H1 (cell line): Measurements from ENCODE around the gene LECT2. TPM values are rescaled to one million over a fixed set of nuclear protein-coding genes. Genes with fewer than 3 reads are reported as not detected.

Experiments
- CTCF ChIA-PET: fragments of 300-600 bp; sonication (Branson Sonifier 250); formaldehyde crosslinking; loops from one replicate; lab custom pipeline; 2021; ENCODE audit not compliant: partially characterized antibody; lab: Charles Lee
- POLR2A ChIA-PET: fragments of 300-600 bp; sonication (Branson Sonifier 250); formaldehyde crosslinking; loops from one replicate; lab custom pipeline; 2021; ENCODE audit warnings: inconsistent platforms; ENCODE audit not compliant: partially characterized antibody; lab: Charles Lee
- DNase-seq, 2 experiments: peaks; one replicate each; pipeline versions ENCODE4 v3.0.0 to v3.0.0-alpha.2; 2010 to 2022; ENCODE audit warnings: low spot score in 2 of 2, low read depth in 1 of 2, mixed read lengths in 1 of 2
- FAIRE-seq: peaks from 2 replicates; lab custom pipeline; 2011; peaks lifted over from hg19 to GRCh38; lab: Jason Lieb, UNC
- H2AFZ ChIP-seq: 2 replicates; pipeline ENCODE4 v1.8.1; 2012; ENCODE audit warnings: low read length, inconsistent platforms
- H2AK5ac ChIP-seq: 2 replicates; pipeline ENCODE4 v1.6.1; 2013; ENCODE audit warnings: low read depth, low read length
- H2BK120ac ChIP-seq: replicated peaks from 2 replicates; pipeline ENCODE3; 2013; ENCODE audit warnings: low read depth, low read length, inconsistent platforms
- H2BK12ac ChIP-seq: 2 replicates; pipeline ENCODE4 v1.6.1; 2013; ENCODE audit warnings: low read depth, low read length
- H2BK15ac ChIP-seq: 2 replicates; pipeline ENCODE4 v1.6.1; 2013; ENCODE audit warnings: low read length
- H2BK20ac ChIP-seq: 2 replicates; pipeline ENCODE4 v1.6.1; 2013; ENCODE audit warnings: low read length
- H2BK5ac ChIP-seq: 2 replicates; pipeline ENCODE4 v1.6.1; 2013; ENCODE audit warnings: low read depth, low read length
- H3K14ac ChIP-seq: 2 replicates; pipeline ENCODE4 v1.6.1; 2013; ENCODE audit warnings: inconsistent platforms; ENCODE audit not compliant: insufficient read length
- H3K18ac ChIP-seq: 2 replicates; pipeline ENCODE4 v1.6.1; 2013; ENCODE audit warnings: low read length; ENCODE audit errors: extremely low read depth
- H3K23ac ChIP-seq: 2 replicates; pipeline ENCODE4 v1.6.1; 2013; ENCODE audit warnings: inconsistent platforms; ENCODE audit not compliant: insufficient read length
- H3K23me2 ChIP-seq: 2 replicates; pipeline ENCODE4 v1.6.1; 2013; ENCODE audit warnings: low read depth, low read length
- H3K27ac ChIP-seq: 2 replicates; pipeline ENCODE4 v1.6.1; 2011; ENCODE audit warnings: low read depth, low read length, inconsistent platforms
- H3K27me3 ChIP-seq, 4 experiments: replicated peaks in 1 of 4; 1 replicate in 1 of 4; 2 replicates in 3 of 4; pipeline versions ENCODE4 v1.6.1 to v1.8.1; 2011 to 2013; ENCODE audit warnings: low read length in 3 of 4, mild to moderate bottlenecking in 3 of 4, inconsistent platforms in 2 of 4, mixed read lengths in 2 of 4, moderate library complexity in 1 of 4; ENCODE audit not compliant: control insufficient read depth in 3 of 4, insufficient read depth in 3 of 4; ENCODE audit errors: extremely low read depth in 1 of 4
- H3K36me3 ChIP-seq, 4 experiments: 2 replicates each; pipeline versions ENCODE4 v1.6.1 to v1.8.1; 2011 to 2013; ENCODE audit warnings: mild to moderate bottlenecking in 4 of 4, low read length in 3 of 4, moderate library complexity in 2 of 4, control low read depth in 1 of 4, inconsistent platforms in 1 of 4; ENCODE audit not compliant: insufficient read depth in 4 of 4, control insufficient read depth in 2 of 4
- H3K4ac ChIP-seq: replicated peaks from 2 replicates; pipeline ENCODE3; 2013; ENCODE audit warnings: low read length, low read depth, mixed read lengths, inconsistent platforms; ENCODE audit not compliant: insufficient read length
- H3K4me1 ChIP-seq, 4 experiments: replicated peaks in 1 of 4; 1 replicate in 1 of 4; 2 replicates in 3 of 4; pipeline versions ENCODE4 v1.6.1 to v1.8.1; 2011 to 2013; ENCODE audit warnings: low read length in 3 of 4, inconsistent platforms in 2 of 4, mixed read lengths in 1 of 4; ENCODE audit not compliant: insufficient read depth in 4 of 4, control insufficient read depth in 3 of 4
- H3K4me2 ChIP-seq, 2 experiments: 2 replicates each; pipeline versions ENCODE4 v1.6.1 to v1.8.1; 2011 to 2013; ENCODE audit warnings: low read depth in 2 of 2, low read length in 2 of 2, control low read depth in 1 of 2, inconsistent platforms in 1 of 2, mild to moderate bottlenecking in 1 of 2; ENCODE audit not compliant: insufficient read depth in 1 of 2
- H3K4me3 ChIP-seq, 4 experiments: fragments of 200-600, 300-600 bp in 1 of 4; sonication (generic), shearing (Covaris generic), sonication (Bioruptor Twin) in 1 of 4; 2 replicates each; pipeline versions ENCODE4 v1.5.1 to v1.8.1; 2011 to 2016; ENCODE audit warnings: low read length in 4 of 4, low read depth in 3 of 4, control low read depth in 2 of 4, inconsistent platforms in 2 of 4, mild to moderate bottlenecking in 2 of 4, mixed read lengths in 1 of 4, moderate library complexity in 1 of 4; ENCODE audit not compliant: insufficient read depth in 2 of 4; ENCODE audit errors: extremely low read depth in 1 of 4
- H3K56ac ChIP-seq: replicated peaks from 2 replicates; pipeline ENCODE3; 2013; ENCODE audit warnings: low read depth, mild to moderate bottlenecking, mixed read lengths, low read length, inconsistent platforms; ENCODE audit not compliant: insufficient read length
- H3K79me1 ChIP-seq: 2 replicates; pipeline ENCODE4 v1.6.1; 2013; ENCODE audit warnings: low read depth, low read length, control low read depth
- H3K79me2 ChIP-seq, 2 experiments: 2 replicates each; pipeline versions ENCODE4 v1.6.1 to v1.8.1; 2012 to 2013; ENCODE audit warnings: low read length in 2 of 2, mild to moderate bottlenecking in 2 of 2, inconsistent platforms in 1 of 2; ENCODE audit not compliant: insufficient read depth in 2 of 2, control insufficient read depth in 1 of 2
- H3K9ac ChIP-seq, 4 experiments: replicated peaks in 1 of 4; 1 replicate in 1 of 4; 2 replicates in 3 of 4; pipeline versions ENCODE4 v1.6.1 to v1.8.1; 2011 to 2013; ENCODE audit warnings: low read depth in 3 of 4, low read length in 3 of 4, control low read depth in 2 of 4, mild to moderate bottlenecking in 2 of 4, moderate library complexity in 2 of 4, inconsistent platforms in 1 of 4; ENCODE audit errors: extremely low read depth in 1 of 4
- H3K9me3 ChIP-seq, 2 experiments: 2 replicates each; pipeline versions ENCODE4 v1.6.1 to v1.8.1; 2012 to 2013; ENCODE audit warnings: mild to moderate bottlenecking in 2 of 2, moderate library complexity in 2 of 2, control low read depth in 1 of 2, inconsistent platforms in 1 of 2, low read depth in 1 of 2, low read length in 1 of 2, mixed read lengths in 1 of 2; ENCODE audit not compliant: insufficient read depth in 2 of 2
- H4K20me1 ChIP-seq, 2 experiments: replicated peaks in 1 of 2; 2 replicates each; pipeline versions ENCODE3 to v1.8.1; 2011 to 2013; ENCODE audit warnings: inconsistent platforms in 2 of 2, low read length in 2 of 2, mild to moderate bottlenecking in 1 of 2; ENCODE audit not compliant: insufficient read depth in 2 of 2, control insufficient read depth in 1 of 2
- H4K5ac ChIP-seq: 2 replicates; pipeline ENCODE4 v1.6.1; 2013; ENCODE audit warnings: low read length, low read depth, mixed read lengths, inconsistent platforms; ENCODE audit not compliant: insufficient read length
- H4K8ac ChIP-seq: 2 replicates; pipeline ENCODE4 v1.8.0; 2013; ENCODE audit warnings: mild to moderate bottlenecking, moderate library complexity, low read length, inconsistent platforms; ENCODE audit not compliant: insufficient read depth; ENCODE audit errors: extremely low read depth
- H4K91ac ChIP-seq: replicated peaks from 2 replicates; pipeline ENCODE3; 2013; ENCODE audit warnings: low read length, mixed read lengths, inconsistent platforms; ENCODE audit not compliant: insufficient read length
- BACH1 ChIP-seq: IDR thresholded peaks from 2 replicates; pipeline ENCODE4 v1.6.1; 2012; ENCODE audit warnings: low read length, improper control_type of control experiment
- CEBPB ChIP-seq: IDR thresholded peaks from 2 replicates; pipeline ENCODE4 v1.6.1; 2012; ENCODE audit warnings: low read depth, low read length
- GTF2F1 ChIP-seq: IDR thresholded peaks from 2 replicates; pipeline ENCODE4 v1.6.1; 2012; ENCODE audit warnings: low read depth, low read length, improper control_type of control experiment, borderline replicate concordance
- KDM1A ChIP-seq: fragments of 200-600, 300-600 bp; sonication (generic); IDR thresholded peaks from 2 replicates; pipeline ENCODE4 v1.7.1; 2016; ENCODE audit warnings: mild to moderate bottlenecking, low read length, borderline replicate concordance
- POLR2A ChIP-seq, 2 experiments: IDR thresholded peaks; 1 replicate in 1 of 2; 2 replicates in 1 of 2; pipeline ENCODE4 v1.6.1; 2011; ENCODE audit warnings: low read depth in 2 of 2, low read length in 2 of 2, mild to moderate bottlenecking in 2 of 2; ENCODE audit errors: control extremely low read depth in 1 of 2
- POLR2AphosphoS5 ChIP-seq: IDR thresholded peaks from 2 replicates; pipeline ENCODE4 v1.6.1; 2011; ENCODE audit warnings: low read depth, low read length
- RBBP5 ChIP-seq: IDR thresholded peaks from 2 replicates; pipeline ENCODE4 v1.7.1; 2012; ENCODE audit warnings: low read depth, mild to moderate bottlenecking, inconsistent platforms, low read length, moderate library complexity, borderline replicate concordance
- RNF2 ChIP-seq: fragments of 200-900, 300-1000 bp; sonication (generic); IDR thresholded peaks from 2 replicates; pipeline ENCODE4 v1.7.1; 2016; ENCODE audit warnings: borderline replicate concordance, low read depth, mild to moderate bottlenecking, antibody characterized with exemption, low read length; ENCODE audit not compliant: poor library complexity, severe bottlenecking; ENCODE audit errors: missing control alignments
- SP1 ChIP-seq: IDR thresholded peaks from 2 replicates; pipeline ENCODE4 v1.6.1; 2011; ENCODE audit warnings: low read depth, low read length
- SRF ChIP-seq: IDR thresholded peaks from 2 replicates; pipeline ENCODE4 v1.6.1; 2011; ENCODE audit warnings: mild to moderate bottlenecking, low read depth, low read length, moderate library complexity
- TBP ChIP-seq: IDR thresholded peaks from 2 replicates; pipeline ENCODE4 v1.6.1; 2011; ENCODE audit warnings: low read depth, low read length, improper control_type of control experiment
- WGBS, 2 experiments: shearing (Covaris generic) in 1 of 2; methylation state at CpG; one replicate each; pipeline versions ENCODE4 v1.1.6 to v1.1.7; 2013 to 2015; ENCODE audit warnings: low lambda C conversion rate in 2 of 2, mixed read lengths in 2 of 2, inconsistent platforms in 1 of 2, low coverage in 1 of 2, missing lambda C conversion rate in 1 of 2; ENCODE audit not compliant: insufficient replicate concordance in 2 of 2, insufficient coverage in 1 of 2, insufficient read length in 1 of 2; ENCODE audit errors: extremely low coverage in 1 of 2, missing lambda C conversion rate in 1 of 2; 5-methylcytosine and 5-hydroxymethylcytosine counted together
- polyA plus RNA-seq, 7 experiments: library from polyadenylated mRNA; depleted of rRNA in 3 of 7; stranded (reverse) in 5 of 7; unstranded in 2 of 7; fragments of >200 nt in 5 of 7; fragments of 200-250 nt in 2 of 7; gene quantifications; 1 replicate in 5 of 7; 2 replicates in 1 of 7; 4 replicates in 1 of 7; pipeline versions ENCODE4 v1.2.1 to v1.2.3, GENCODE V29; 2011 to 2013; ENCODE audit warnings: missing spikeins in 2 of 7, mixed read lengths in 2 of 7
- total RNA-seq: library from RNA; stranded (reverse); fragmentation: NEBNext Ultra II Directional; extraction: Animal tissue kit (Norgen Biotek cat#: 25700); gene quantifications from 2 replicates; pipeline ENCODE4 v1.2.1, GENCODE V29; 2021
- TF ChIP-seq, protein P1 (sequence below): IDR thresholded peaks from 2 replicates; pipeline ENCODE4 v1.6.1; 2011; ENCODE audit warnings: low read depth, mild to moderate bottlenecking, low read length; ENCODE audit not compliant: insufficient read depth
- TF ChIP-seq, protein P2 (sequence below): IDR thresholded peaks from 2 replicates; pipeline ENCODE4 v1.6.1; 2012; ENCODE audit warnings: low read length, inconsistent platforms

LECT2 gene
- total and polyA plus RNA-seq, 2 of the 8 experiments (the other 6 are each of a cell fraction or from before 2014, with no cell fraction given) = not detected

DNA sequence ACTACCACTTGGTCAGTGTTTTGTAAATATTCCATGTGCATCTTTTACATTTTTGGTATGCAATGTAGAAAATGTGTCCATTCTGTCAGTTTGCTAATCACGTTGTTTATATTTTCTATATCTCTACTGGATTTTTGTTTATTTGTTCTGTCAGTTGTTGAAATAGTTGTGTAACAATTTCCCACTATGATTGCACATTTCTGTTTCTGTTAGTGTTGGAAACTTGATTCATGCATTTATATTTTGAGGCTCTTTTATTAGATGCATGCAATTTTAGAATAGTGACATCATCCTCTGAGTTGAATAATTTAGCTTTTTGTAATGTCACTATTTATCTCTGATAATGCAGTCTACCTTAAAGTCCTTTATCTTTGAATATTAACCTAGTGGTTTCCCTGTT is 25.8 kb upstream of the LECT2 start:
- Histone ChIP-seq H2AK5ac (no peak overlapping the region), H2BK15ac (no peak overlapping the region), H2AFZ (no peak overlapping the region), H2BK20ac (no peak overlapping the region), H3K27ac (no peak overlapping the region), H3K79me2 (no peaks in the 10 kb centered on the region), H3K36me3 (no peaks in the 10 kb centered on the region), H3K18ac (no peak overlapping the region), H2BK12ac (no peak overlapping the region), H2BK5ac (no peak overlapping the region), H4K5ac (no peak overlapping the region), H4K20me1 (no peaks in the 10 kb centered on the region), H3K23ac (no peak overlapping the region), H3K9ac (no peak overlapping the region), H3K4me3 (no peak overlapping the region), H3K4ac (no peak overlapping the region), H2BK120ac (no peak overlapping the region), H3K27me3 (peaks cover 0 to 3% (median 0%) of the 10 kb centered on the region in 4 experiments; a peak in 2 of 7 replicates), H3K79me1 (no peaks in the 10 kb centered on the region), H3K4me1 (peaks cover 0 to 4% (median 0%) of the 10 kb centered on the region in 4 experiments; a peak in 2 of 7 replicates), H3K9me3 (no peaks in the 10 kb centered on the region), H3K4me2 (no peak overlapping the region), H3K14ac (no peak overlapping the region), H4K91ac (no peak overlapping the region), H3K23me2 (no peaks in the 10 kb centered on the region), H3K56ac (no peak overlapping the region), H4K8ac (no peak overlapping the region)
- no peak for FAIRE-seq
- 88% methylated on average over 1 of the region's 1 CpG; no CpG with 5 or more reads in 1 of the 2 experiments for WGBS, 2 experiments
- DNase-seq = no peak
- ChIA-PET POLR2A (no interaction called here), CTCF (interaction anchor here (1.4 to 1.7 kb wide), 3 partner anchors 35 to 83 kb away, joined by 3 to 8 read pairs (median 3); no protein-coding TSS in a partner anchor)
- TF ChIP-seq RNF2 (no peak), CEBPB (no peak), SRF (no peak), GTF2F1 (no peak), SP1 (no peak), RBBP5 (no peak), TBP (no peak), POLR2A (IDR thresholded peaks at IDR 0.05; ENCODE audit: control extremely low read depth in 1 of 2, low read depth in 2 of 2, low read length in 2 of 2) (no peak), KDM1A (no peak), POLR2AphosphoS5 (no peak), BACH1 (no peak)
- TF ChIP-seq, protein P1, sequence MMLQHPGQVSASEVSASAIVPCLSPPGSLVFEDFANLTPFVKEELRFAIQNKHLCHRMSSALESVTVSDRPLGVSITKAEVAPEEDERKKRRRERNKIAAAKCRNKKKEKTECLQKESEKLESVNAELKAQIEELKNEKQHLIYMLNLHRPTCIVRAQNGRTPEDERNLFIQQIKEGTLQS = no peak
- TF ChIP-seq, protein P2, sequence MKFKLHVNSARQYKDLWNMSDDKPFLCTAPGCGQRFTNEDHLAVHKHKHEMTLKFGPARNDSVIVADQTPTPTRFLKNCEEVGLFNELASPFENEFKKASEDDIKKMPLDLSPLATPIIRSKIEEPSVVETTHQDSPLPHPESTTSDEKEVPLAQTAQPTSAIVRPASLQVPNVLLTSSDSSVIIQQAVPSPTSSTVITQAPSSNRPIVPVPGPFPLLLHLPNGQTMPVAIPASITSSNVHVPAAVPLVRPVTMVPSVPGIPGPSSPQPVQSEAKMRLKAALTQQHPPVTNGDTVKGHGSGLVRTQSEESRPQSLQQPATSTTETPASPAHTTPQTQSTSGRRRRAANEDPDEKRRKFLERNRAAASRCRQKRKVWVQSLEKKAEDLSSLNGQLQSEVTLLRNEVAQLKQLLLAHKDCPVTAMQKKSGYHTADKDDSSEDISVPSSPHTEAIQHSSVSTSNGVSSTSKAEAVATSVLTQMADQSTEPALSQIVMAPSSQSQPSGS = no peak
